Measurements from ENCODE around the gene FOXC2. TPM values are rescaled to one million over a fixed set of nuclear protein-coding genes. Genes with fewer than 3 reads are reported as not detected.

The FOXC2 gene
- total and polyA plus RNA-seq, 2 donors (not counting 3 experiments of a cell fraction or from before 2014, with no cell fraction given): 7.7 to 44.0 TPM

GRCh38 chr16:86528061-86528929 is 38.3 kb upstream of the FOXC2 start:
- no peak overlapping the region for H3K27ac ChIP-seq (ENCODE audit: insufficient read depth, low read depth, low read length)
- no peaks in the 10 kb centered on the region for H4K20me1 ChIP-seq (replicated peaks; ENCODE audit: control insufficient read depth, extremely low read depth, insufficient read depth, low read length)
- no peaks in the 10 kb centered on the region for H3K4me1 ChIP-seq (ENCODE audit: control insufficient read depth, extremely low read depth, insufficient read depth, low read length)
- no TSS peak for BruUV-seq (replicated peaks)
- DNase-seq (ENCODE audit: low read depth, low spot score) (no peak), FAIRE-seq (no peak)
- H3K9me1 ChIP-seq (replicated peaks; ENCODE audit: control insufficient read depth, extremely low read depth, insufficient read depth, low read length): no peaks in the 10 kb centered on the region
- H3K4me3 ChIP-seq (replicated peaks in 1 of 3; ENCODE audit: insufficient read depth in 1 of 3, low read depth in 1 of 3, low read length in 3 of 3): no peak overlapping the region
- no peaks in the 10 kb centered on the region for H3K27me3 ChIP-seq (ENCODE audit: control insufficient read depth in 2 of 2, insufficient read depth in 2 of 2, low read length in 2 of 2)
- H3K9ac ChIP-seq (replicated peaks; ENCODE audit: extremely low read depth, insufficient read depth, low read length): no peak overlapping the region
- ChIA-PET CTCF (interaction anchor here (0.7 to 2.7 kb wide), 2 partner anchors 11 to 455 kb away, joined by 3 to 10 read pairs; no protein-coding TSS in a partner anchor), POLR2A (no interaction called here)
- H3K9me3 ChIP-seq (replicated peaks; ENCODE audit: control insufficient read depth, insufficient read depth, low read length): no peaks in the 10 kb centered on the region
- intact Hi-C loops (cut with micrococcal nuclease) (no loop called here), dilution Hi-C loops (cut with MboI; ENCODE audit: extremely low pct_ligation_motif_present, low sequenced_read_pairs) (no loop called here)
- no peak overlapping the region for H2AFZ ChIP-seq (ENCODE audit: low read depth, low read length)
- no peaks in the 10 kb centered on the region for H3K36me3 ChIP-seq (ENCODE audit: control insufficient read depth in 2 of 2, extremely low read depth in 1 of 2, insufficient read depth in 2 of 2, low read length in 2 of 2)
- no peak overlapping the region for H3K4me2 ChIP-seq (ENCODE audit: insufficient read depth, low read length)
- TF ChIP-seq POLR2A (IDR thresholded peaks at IDR 0.05; ENCODE audit: low read depth, low read length) (no peak), JUN (IDR thresholded peaks at IDR 0.05; ENCODE audit: borderline replicate concordance, insufficient read depth, insufficient read length, low read depth) (no peak)
- no peaks in the 10 kb centered on the region for H3K79me2 ChIP-seq (ENCODE audit: control insufficient read depth, insufficient read depth, low read length)

DNA sequence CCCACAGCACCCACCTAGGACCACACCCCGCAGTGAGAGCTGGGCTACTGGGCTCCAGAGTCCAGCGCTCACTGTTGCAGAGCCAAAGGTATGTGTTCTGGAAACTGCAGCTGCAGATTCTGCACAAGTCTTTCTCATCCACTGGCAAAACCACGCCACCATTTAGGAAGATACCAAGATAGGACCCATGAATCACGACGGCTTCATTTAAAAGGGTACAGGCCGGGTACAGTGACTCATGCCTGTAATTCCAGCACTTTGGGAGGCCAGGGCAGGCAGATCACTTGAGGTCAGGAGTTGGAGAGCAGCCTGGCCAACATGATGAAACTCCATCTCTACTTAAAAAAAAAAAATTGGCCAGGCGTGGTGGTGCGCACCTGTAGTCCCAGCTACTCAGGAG is 37.5 kb upstream of the FOXC2 start:
- CTCF ChIA-PET: no interaction called here
- BruUV-seq (replicated peaks): no TSS peak
- intact Hi-C loops (cut with micrococcal nuclease): no loop called here

More for the DNA sequence above, 37.5 kb upstream of the FOXC2 start:
- no peaks in the 10 kb centered on the region for H4K20me1 ChIP-seq (replicated peaks; ENCODE audit: control insufficient read depth, extremely low read depth, insufficient read depth, low read length)
- H3K9ac ChIP-seq (replicated peaks; ENCODE audit: extremely low read depth, insufficient read depth, low read length): no peak overlapping the region
- no peaks in the 10 kb centered on the region for H3K9me3 ChIP-seq (replicated peaks; ENCODE audit: control insufficient read depth, insufficient read depth, low read length)
- DNase-seq (ENCODE audit: low read depth, low spot score): no peak
- H3K4me3 ChIP-seq (replicated peaks in 1 of 3; ENCODE audit: insufficient read depth in 1 of 3, low read depth in 1 of 3, low read length in 3 of 3): no peak overlapping the region
- no peak for FAIRE-seq
- no peaks in the 10 kb centered on the region for H3K27me3 ChIP-seq (ENCODE audit: control insufficient read depth in 2 of 2, insufficient read depth in 2 of 2, low read length in 2 of 2)
- TF ChIP-seq POLR2AphosphoS5 (IDR thresholded peaks at IDR 0.05; ENCODE audit: insufficient read depth, low read depth, low read length): no peak
- no peak for TF ChIP-seq MYC (IDR thresholded peaks at IDR 0.05; ENCODE audit: low read depth, low read length)
- no peak for TF ChIP-seq JUN (IDR thresholded peaks at IDR 0.05; ENCODE audit: borderline replicate concordance, insufficient read depth, insufficient read length, low read depth)
- TF ChIP-seq, protein P1, sequence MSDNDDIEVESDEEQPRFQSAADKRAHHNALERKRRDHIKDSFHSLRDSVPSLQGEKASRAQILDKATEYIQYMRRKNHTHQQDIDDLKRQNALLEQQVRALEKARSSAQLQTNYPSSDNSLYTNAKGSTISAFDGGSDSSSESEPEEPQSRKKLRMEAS (IDR thresholded peaks at IDR 0.05; ENCODE audit: insufficient read depth, insufficient read length): no peak
- no peak for TF ChIP-seq GATA2 (IDR thresholded peaks at IDR 0.05; ENCODE audit: insufficient read depth, insufficient read length, low read depth, low read length)
- no peaks in the 10 kb centered on the region for H3K79me2 ChIP-seq (ENCODE audit: control insufficient read depth, insufficient read depth, low read length)
- H3K9me1 ChIP-seq (replicated peaks; ENCODE audit: control insufficient read depth, extremely low read depth, insufficient read depth, low read length): no peaks in the 10 kb centered on the region
- H2AFZ ChIP-seq (ENCODE audit: low read depth, low read length): no peak overlapping the region
- dilution Hi-C loops (cut with MboI; ENCODE audit: extremely low pct_ligation_motif_present, low sequenced_read_pairs): no loop called here
- H3K27ac ChIP-seq (ENCODE audit: insufficient read depth, low read depth, low read length): no peak overlapping the region
- POLR2A ChIA-PET: no interaction called here
- H3K4me2 ChIP-seq (ENCODE audit: insufficient read depth, low read length): no peak overlapping the region
- H3K36me3 ChIP-seq (ENCODE audit: control insufficient read depth in 2 of 2, extremely low read depth in 1 of 2, insufficient read depth in 2 of 2, low read length in 2 of 2): no peaks in the 10 kb centered on the region
- no peaks in the 10 kb centered on the region for H3K4me1 ChIP-seq (ENCODE audit: control insufficient read depth, extremely low read depth, insufficient read depth, low read length)

Measured in endothelial cell of umbilical vein (primary cell).